SK-N-SH treated with all-trans-retinoic acid at 6 μM for 48 hours (cell line): Measurements from ENCODE around the gene DNTT.

Experiments used
- ARNTL ChIP-seq: fragments of 450-650 bp; formaldehyde crosslinking; IDR thresholded peaks from 2 replicates; pipeline ENCODE4 v1.5.0; 2020; ENCODE audit warnings: low read depth, mild to moderate bottlenecking, moderate library complexity, borderline replicate concordance
- CREB5 ChIP-seq: fragments of 250-450 bp; sonication (Bioruptor Pico); IDR thresholded peaks from 2 replicates; pipeline ENCODE4 v1.5.1; 2020; ENCODE audit warnings: low read depth, mild to moderate bottlenecking, moderate library complexity
- ESRRG ChIP-seq: fragments of 250-450 bp; sonication (Bioruptor Pico); IDR thresholded peaks from 2 replicates; pipeline ENCODE4 v1.6.1; 2021; ENCODE audit warnings: mild to moderate bottlenecking
- ISL1 ChIP-seq: fragments of 250-450 bp; sonication (Bioruptor Pico); IDR thresholded peaks from 2 replicates; pipeline ENCODE4 v2.1.2; 2022; ENCODE audit warnings: mild to moderate bottlenecking, moderate library complexity
- PPARA ChIP-seq: fragments of 250-450 bp; sonication (Bioruptor Pico); IDR thresholded peaks from 2 replicates; pipeline ENCODE4 v1.5.0; 2020; ENCODE audit warnings: mild to moderate bottlenecking, borderline replicate concordance
- ZC3H10 ChIP-seq: fragments of 250-450 bp; sonication (Bioruptor Pico); IDR thresholded peaks from 2 replicates; pipeline ENCODE4 v1.5.1; 2021; ENCODE audit warnings: mild to moderate bottlenecking, moderate library complexity
- ZFP3 ChIP-seq: fragments of 250-450 bp; sonication (Bioruptor Pico); IDR thresholded peaks from 2 replicates; pipeline ENCODE4 v1.5.0; 2020; ENCODE audit warnings: mild to moderate bottlenecking, moderate library complexity
- ZFP30 ChIP-seq: fragments of 450-650 bp; formaldehyde crosslinking; IDR thresholded peaks from 2 replicates; pipeline ENCODE4 v1.5.0; 2022; ENCODE audit warnings: mild to moderate bottlenecking, moderate library complexity
- ZNF70 ChIP-seq: fragments of 450-650 bp; formaldehyde crosslinking; IDR thresholded peaks from 2 replicates; pipeline ENCODE4 v1.5.0; 2020; ENCODE audit warnings: mild to moderate bottlenecking, moderate library complexity
- ZNF8 ChIP-seq: fragments of 450-650 bp; formaldehyde crosslinking; IDR thresholded peaks from 2 replicates; pipeline ENCODE4 v1.5.0; 2020; ENCODE audit warnings: mild to moderate bottlenecking, moderate library complexity
- TF ChIP-seq, protein P1 (sequence below): fragments of 250-450 bp; sonication (Bioruptor Pico); IDR thresholded peaks from 2 replicates; pipeline ENCODE4 v1.8.0; 2020; ENCODE audit warnings: mild to moderate bottlenecking, moderate library complexity, borderline replicate concordance

DNA sequence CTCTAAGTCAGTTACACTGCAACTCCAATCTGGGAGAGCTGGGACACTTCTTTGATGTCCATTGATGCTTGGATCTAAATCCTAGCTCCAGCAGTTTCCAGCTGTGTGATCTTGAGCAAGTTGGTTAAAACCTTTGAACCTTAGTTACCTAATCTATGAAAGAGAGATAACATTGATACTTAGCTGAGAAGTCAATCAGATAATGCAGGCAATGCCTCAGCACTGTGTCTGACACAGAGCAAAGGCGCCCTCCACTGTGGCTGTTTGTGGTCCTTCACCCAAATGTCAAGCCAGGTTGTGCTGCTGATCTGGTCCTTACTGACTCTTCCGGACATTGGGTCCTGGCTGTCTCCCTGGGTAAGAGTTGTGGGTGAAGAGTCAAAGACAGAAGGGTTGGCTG lies 20.2 kb downstream of the DNTT start:
- TF ChIP-seq, protein P1, sequence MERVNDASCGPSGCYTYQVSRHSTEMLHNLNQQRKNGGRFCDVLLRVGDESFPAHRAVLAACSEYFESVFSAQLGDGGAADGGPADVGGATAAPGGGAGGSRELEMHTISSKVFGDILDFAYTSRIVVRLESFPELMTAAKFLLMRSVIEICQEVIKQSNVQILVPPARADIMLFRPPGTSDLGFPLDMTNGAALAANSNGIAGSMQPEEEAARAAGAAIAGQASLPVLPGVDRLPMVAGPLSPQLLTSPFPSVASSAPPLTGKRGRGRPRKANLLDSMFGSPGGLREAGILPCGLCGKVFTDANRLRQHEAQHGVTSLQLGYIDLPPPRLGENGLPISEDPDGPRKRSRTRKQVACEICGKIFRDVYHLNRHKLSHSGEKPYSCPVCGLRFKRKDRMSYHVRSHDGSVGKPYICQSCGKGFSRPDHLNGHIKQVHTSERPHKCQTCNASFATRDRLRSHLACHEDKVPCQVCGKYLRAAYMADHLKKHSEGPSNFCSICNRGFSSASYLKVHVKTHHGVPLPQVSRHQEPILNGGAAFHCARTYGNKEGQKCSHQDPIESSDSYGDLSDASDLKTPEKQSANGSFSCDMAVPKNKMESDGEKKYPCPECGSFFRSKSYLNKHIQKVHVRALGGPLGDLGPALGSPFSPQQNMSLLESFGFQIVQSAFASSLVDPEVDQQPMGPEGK (CRISPR knock-in tag), result no peak
- TF ChIP-seq ZNF70 (no peak), PPARA (no peak), ZFP3 (CRISPR knock-in tag) (no peak), ISL1 (CRISPR knock-in tag) (no peak), ZC3H10 (no peak), ZFP30 (no peak), CREB5 (CRISPR knock-in tag) (no peak), ESRRG (no peak), ARNTL (CRISPR knock-in tag) (no peak), ZNF8 (CRISPR knock-in tag) (no peak)
